AG10803 (cell line): ENCODE data around the gene ABHD2.

ENCODE experiments used
- DNase-seq: peaks from one replicate; pipeline ENCODE4 v3.0.0; 2010; ENCODE audit warnings: low read depth
- H3K4me3 ChIP-seq: 2 replicates; pipeline ENCODE4 v1.5.1; 2011; ENCODE audit warnings: mild to moderate bottlenecking, low read length, control low read depth
- TF ChIP-seq, protein P1 (sequence below): conservative IDR thresholded peaks from 2 replicates; pipeline ENCODE4 v1.5.1; 2011; ENCODE audit warnings: mild to moderate bottlenecking, low read length, control low read depth, inconsistent platforms

The ABHD2 gene

DNA sequence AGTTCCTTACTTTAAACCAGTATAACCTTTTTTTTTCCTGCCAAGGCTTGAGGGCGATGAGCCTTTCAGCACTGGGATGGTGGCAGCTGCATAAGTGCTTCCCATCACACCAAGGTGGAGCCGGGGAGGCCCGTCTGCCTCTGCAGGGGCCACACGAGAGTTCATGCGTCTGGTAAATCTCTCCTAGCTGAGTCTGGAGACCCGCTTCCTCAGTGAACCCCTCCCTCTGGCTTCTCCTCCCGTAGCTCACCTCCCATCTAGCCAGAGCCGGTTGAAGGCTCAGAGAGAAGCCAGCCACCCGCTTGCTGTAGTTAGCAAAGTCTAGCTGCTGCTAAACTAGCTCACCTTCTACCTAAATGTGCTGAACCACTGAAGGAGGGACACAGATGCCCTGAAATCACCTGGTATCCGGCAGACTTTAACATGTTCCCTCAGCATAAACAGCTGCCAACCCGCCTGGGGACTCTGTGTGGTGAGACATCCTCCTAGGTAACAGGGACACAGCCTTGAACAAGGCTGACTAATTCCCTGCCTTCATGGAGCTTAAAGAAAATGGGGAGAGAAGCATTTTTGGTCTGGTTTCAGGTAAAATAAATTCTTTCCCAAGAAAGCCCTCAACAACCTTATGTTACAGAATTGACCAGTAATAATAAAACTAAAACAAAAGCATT is 90.2 kb downstream of the ABHD2 start:
- no peak for DNase-seq
- TF ChIP-seq, protein P1, sequence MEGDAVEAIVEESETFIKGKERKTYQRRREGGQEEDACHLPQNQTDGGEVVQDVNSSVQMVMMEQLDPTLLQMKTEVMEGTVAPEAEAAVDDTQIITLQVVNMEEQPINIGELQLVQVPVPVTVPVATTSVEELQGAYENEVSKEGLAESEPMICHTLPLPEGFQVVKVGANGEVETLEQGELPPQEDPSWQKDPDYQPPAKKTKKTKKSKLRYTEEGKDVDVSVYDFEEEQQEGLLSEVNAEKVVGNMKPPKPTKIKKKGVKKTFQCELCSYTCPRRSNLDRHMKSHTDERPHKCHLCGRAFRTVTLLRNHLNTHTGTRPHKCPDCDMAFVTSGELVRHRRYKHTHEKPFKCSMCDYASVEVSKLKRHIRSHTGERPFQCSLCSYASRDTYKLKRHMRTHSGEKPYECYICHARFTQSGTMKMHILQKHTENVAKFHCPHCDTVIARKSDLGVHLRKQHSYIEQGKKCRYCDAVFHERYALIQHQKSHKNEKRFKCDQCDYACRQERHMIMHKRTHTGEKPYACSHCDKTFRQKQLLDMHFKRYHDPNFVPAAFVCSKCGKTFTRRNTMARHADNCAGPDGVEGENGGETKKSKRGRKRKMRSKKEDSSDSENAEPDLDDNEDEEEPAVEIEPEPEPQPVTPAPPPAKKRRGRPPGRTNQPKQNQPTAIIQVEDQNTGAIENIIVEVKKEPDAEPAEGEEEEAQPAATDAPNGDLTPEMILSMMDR: no peak
- no peak overlapping the region for H3K4me3 ChIP-seq

DNA sequence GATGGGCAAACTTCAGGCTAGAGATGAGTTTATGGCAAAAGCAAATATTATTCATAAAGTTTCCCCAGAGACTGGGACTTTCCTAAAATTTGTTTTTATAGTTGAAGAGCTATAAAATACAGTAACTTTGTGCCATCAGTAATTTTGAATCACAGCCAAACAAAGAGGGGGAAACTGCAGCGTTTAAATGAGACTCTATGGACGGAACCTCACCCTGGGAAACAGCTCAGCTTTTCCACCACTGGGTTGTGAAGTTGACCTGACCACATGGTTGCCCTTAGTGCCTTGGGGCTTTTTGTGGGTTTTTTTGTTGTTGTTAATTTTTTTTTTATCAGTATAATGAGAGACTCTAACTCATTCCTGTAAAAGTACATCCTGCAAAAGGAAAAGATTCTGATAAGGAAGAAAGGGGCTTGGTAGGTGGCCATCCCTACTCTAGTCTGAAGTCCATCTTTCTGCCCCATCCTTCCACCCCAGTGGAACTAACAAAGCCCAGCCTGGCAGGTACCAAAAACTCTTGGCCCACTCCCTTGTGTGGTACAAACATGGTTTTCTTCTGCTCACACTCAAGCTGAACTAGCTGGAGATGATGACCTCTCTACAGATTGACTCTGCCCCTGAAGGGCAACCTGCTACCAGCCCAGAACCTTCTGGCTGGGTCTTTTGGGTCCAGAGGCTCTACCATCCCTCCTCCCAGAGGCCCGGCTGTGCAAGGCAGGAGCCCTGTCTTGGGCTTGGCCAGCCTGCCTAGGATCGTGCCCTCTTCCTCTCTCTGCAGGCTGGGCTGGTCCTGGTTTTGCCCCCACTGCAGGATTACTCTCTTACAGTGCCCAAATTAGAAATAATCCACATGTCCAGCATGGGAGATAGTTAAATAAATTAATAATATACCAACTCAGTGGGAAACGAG is 92.0 kb downstream of the ABHD2 start:
- TF ChIP-seq, protein P1: no peak
- no peak overlapping the region for H3K4me3 ChIP-seq
- no peak for DNase-seq

DNA sequence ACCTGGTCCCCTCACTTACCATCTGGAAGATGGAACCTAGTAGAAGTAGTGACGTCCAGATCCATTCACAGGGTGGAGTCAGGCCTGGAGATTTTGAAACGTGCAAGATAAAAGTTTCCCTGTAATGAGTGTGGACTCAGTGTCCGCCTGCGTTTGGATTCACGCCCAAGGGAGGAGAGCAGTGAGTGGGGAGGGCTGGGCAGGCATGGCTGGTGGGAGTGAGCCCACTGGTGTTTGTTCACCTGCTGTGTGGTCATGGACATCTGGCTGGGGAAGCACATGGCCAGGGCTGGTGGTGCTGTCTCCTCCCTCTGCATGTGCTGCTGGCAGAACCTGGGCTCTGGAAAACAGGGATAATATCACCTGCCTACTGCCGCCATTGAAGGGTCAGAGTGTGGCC is 96.1 kb downstream of the ABHD2 start:
- DNase-seq: no peak
- no peak overlapping the region for H3K4me3 ChIP-seq
- TF ChIP-seq, protein P1: no peak

DNA sequence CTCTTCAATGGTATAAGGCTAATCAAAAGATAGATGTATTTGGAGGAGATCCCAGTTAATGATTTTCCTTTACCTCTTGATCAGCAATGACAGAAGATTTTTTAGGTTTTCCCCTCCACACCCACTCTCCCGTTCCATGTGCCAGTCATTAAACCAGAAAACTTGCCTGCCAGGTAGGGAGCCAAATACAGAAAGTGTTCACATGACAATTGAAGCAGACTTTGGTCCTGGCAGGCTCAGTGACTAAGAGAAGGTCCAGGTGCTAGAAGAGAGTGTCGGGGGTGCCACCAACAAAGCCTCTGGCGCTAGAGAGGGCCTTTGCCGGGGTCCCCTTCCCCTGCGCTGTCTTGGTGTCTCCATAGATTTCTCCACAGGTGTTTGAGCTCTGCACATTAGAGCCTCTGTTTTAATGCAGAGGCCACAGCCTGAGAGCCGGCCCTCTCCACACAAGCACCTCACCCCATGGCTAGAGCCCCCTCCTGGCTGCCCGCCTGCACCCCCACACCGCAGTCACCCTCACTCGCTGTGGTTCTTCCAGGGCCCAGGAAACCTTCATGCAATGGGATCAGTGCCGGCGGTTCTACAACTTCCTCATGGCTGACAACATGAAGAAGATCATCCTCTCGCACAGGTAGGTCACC is 96.8 kb downstream of the ABHD2 start:
- no peak for DNase-seq
- TF ChIP-seq, protein P1: no peak
- H3K4me3 ChIP-seq: no peak overlapping the region

DNA sequence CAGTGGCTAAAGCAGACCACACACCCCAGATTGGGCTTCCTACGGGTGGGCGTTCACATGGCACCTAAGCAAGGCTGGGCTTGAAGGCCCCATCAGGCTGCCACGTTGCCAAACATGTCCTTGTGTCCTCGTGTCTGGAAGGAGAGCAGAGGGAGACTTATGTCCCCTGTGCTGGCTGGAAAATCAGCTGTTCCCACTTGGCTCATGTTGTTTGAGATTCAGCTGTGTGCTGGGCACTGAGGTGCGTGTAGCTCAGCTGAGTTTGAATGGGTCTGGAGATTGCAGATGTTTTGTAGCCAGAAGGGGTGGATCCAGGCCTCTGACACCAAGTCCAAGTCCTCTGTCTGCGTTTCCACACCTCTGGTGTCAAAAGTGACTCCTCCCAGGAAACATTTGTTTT is 98.5 kb downstream of the ABHD2 start:
- H3K4me3 ChIP-seq: no peak overlapping the region
- TF ChIP-seq, protein P1: no peak
- DNase-seq: no peak

DNA sequence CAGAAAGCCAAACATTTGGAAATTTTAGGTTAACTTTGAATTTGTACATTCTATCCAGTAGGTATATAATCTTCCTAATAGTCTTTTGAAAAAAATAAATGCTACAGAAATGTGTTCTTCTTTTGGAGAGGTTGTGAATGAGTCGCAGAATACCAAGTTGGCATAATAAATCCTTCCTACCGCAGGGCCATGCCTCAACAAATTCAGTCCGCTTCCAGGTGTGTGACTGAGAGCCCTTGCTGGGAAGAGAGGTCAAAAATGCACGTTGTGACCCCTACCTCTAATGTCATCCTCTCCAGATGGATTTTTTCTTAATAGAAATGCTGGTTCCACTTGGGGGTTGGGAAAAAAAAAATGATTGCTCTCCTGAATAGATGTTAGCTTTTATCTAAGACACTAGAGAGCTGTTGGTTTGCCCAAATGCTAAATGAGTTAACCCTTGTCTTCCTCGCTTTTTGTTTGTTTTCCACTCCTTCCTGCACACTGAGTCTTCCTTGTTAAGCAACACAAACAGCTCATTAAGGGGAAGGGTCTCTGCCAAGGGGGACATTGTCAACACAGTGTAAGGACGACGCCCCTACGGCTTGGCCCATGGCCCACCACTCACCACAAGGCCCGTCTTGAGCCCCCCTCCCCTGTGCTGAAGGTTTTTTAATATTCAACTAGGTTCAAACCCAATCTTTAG is 99.2 kb downstream of the ABHD2 start:
- DNase-seq: no peak
- TF ChIP-seq, protein P1: no peak
- no peak overlapping the region for H3K4me3 ChIP-seq
